SKM-1 (cell line): ENCODE results near the gene PDE3B.
A peak's percentile ranks its signal among the peaks of the same experiment; 100 is the strongest.
"Not testable (repeated sequence)": the region's sequence is repeated elsewhere in the genome, so short reads cannot be mapped to it uniquely, and the experiment has no call there.

ENCODE experiments used
- DNase-seq: peaks from one replicate; lab custom pipeline; 2025; ENCODE audit not compliant: unreplicated experiment; lab: John Stamatoyannopoulos, UW

Gene PDE3B

GRCh38 chr11:14742849-14743559 is 99.4 kb downstream of the PDE3B start:
- no peak for DNase-seq

GRCh38 chr11:14743667-14744066 is 100.1 kb downstream of the PDE3B start:
- DNase-seq: not testable (repeated sequence)

- DNase-seq: no peak
Observed at GRCh38 chr11:14746857-14747395, 103.3 kb downstream of the PDE3B start.

GRCh38 chr11:14748090-14748489 is 104.5 kb downstream of the PDE3B start:
- DNase-seq: no peak

GRCh38 chr11:14750911-14751310 is 107.3 kb downstream of the PDE3B start:
- DNase-seq: no peak

GRCh38 chr11:14751975-14752407 is 108.4 kb downstream of the PDE3B start:
- DNase-seq: no peak

- no peak for DNase-seq
Observed at GRCh38 chr11:14755140-14755539, 111.5 kb downstream of the PDE3B start.

GRCh38 chr11:14756349-14756748 is 112.7 kb downstream of the PDE3B start:
- DNase-seq: no peak

GRCh38 chr11:14759300-14760012 is 115.9 kb downstream of the PDE3B start:
- not testable (repeated sequence) for DNase-seq

GRCh38 chr11:14764179-14764578 is 120.6 kb downstream of the PDE3B start:
- DNase-seq: no peak

GRCh38 chr11:14764579-14765527 is 121.2 kb downstream of the PDE3B start:
- DNase-seq: peak; percentile 10

GRCh38 chr11:14766585-14766984 is 123.0 kb downstream of the PDE3B start:
- no peak for DNase-seq

GRCh38 chr11:14768526-14769188 is 125.1 kb downstream of the PDE3B start:
- DNase-seq: no peak

- no peak for DNase-seq
Observed at GRCh38 chr11:14773755-14774154, 130.2 kb downstream of the PDE3B start.

GRCh38 chr11:14774721-14775120 is 131.1 kb downstream of the PDE3B start:
- DNase-seq: no peak

- no peak for DNase-seq
Observed at GRCh38 chr11:14775897-14776296, 132.3 kb downstream of the PDE3B start.

- DNase-seq: not testable (repeated sequence)
Observed at GRCh38 chr11:14778460-14778859, 134.9 kb downstream of the PDE3B start.

GRCh38 chr11:14783788-14784187 is 140.2 kb downstream of the PDE3B start:
- DNase-seq: no peak

- DNase-seq: no peak
Observed at GRCh38 chr11:14784230-14784629, 140.6 kb downstream of the PDE3B start.

GRCh38 chr11:14789879-14790484 is 146.4 kb downstream of the PDE3B start:
- no peak for DNase-seq
